GM21423 (cell line): Measurements from ENCODE around the gene PAFAH2.
"Not testable (repeated sequence)": the region's sequence is repeated elsewhere in the genome, so short reads cannot be mapped to it uniquely, and the experiment has no call there.

Experiments used
- ATAC-seq: cut with Tn5 transposase; IDR thresholded peaks from one replicate; pipeline ENCODE4 v1.9.1; 2021; ENCODE audit warnings: mild to moderate bottlenecking, moderate library complexity; ENCODE audit not compliant: unreplicated experiment

The PAFAH2 gene

GRCh38 chr1:25987951-25988350 lies 9.9 kb downstream of the PAFAH2 start:
- no peak for ATAC-seq

GRCh38 chr1:25986773-25987172 lies 11.1 kb downstream of the PAFAH2 start:
- ATAC-seq, result not testable (repeated sequence)

- ATAC-seq, result no peak
These were observed 12.2 kb downstream of the PAFAH2 start for GRCh38 chr1:25985670-25986069.

- no peak for ATAC-seq
These were observed 12.7 kb downstream of the PAFAH2 start for GRCh38 chr1:25985171-25985570.

GRCh38 chr1:25979210-25979609 lies 18.7 kb downstream of the PAFAH2 start:
- ATAC-seq, result no peak

- ATAC-seq, result no peak
These were observed 19.5 kb downstream of the PAFAH2 start for GRCh38 chr1:25978403-25978802.

GRCh38 chr1:25977801-25978200 lies 20.1 kb downstream of the PAFAH2 start:
- no peak for ATAC-seq

GRCh38 chr1:25973610-25974321 lies 24.1 kb downstream of the PAFAH2 start:
- ATAC-seq, result no peak

- no peak for ATAC-seq
These were observed 26.1 kb downstream of the PAFAH2 start for GRCh38 chr1:25971811-25972180.

GRCh38 chr1:25971066-25971810 lies 26.6 kb downstream of the PAFAH2 start:
- peak; percentile 51 for ATAC-seq

GRCh38 chr1:25967308-25967707 lies 30.6 kb downstream of the PAFAH2 start:
- ATAC-seq, result no peak

- ATAC-seq, result no peak
These were observed 38.3 kb downstream of the PAFAH2 start for GRCh38 chr1:25959611-25960010.

GRCh38 chr1:25958465-25958864 lies 39.4 kb downstream of the PAFAH2 start:
- no peak for ATAC-seq

- ATAC-seq, result no peak
These were observed 42.3 kb downstream of the PAFAH2 start for GRCh38 chr1:25955553-25955952.

GRCh38 chr1:25954282-25954938 lies 43.5 kb downstream of the PAFAH2 start:
- ATAC-seq, result no peak

- ATAC-seq, result no peak
These were observed 44.9 kb downstream of the PAFAH2 start for GRCh38 chr1:25952841-25953401.

- no peak for ATAC-seq
These were observed 49.2 kb downstream of the PAFAH2 start for GRCh38 chr1:25948641-25949040.

- no peak for ATAC-seq
These were observed 50.8 kb downstream of the PAFAH2 start for GRCh38 chr1:25947027-25947426.

GRCh38 chr1:25945761-25946160 lies 52.1 kb downstream of the PAFAH2 start:
- ATAC-seq, result no peak

GRCh38 chr1:25944986-25945385 lies 52.9 kb downstream of the PAFAH2 start:
- ATAC-seq, result no peak

GRCh38 chr1:25943511-25943910 lies 54.4 kb downstream of the PAFAH2 start:
- ATAC-seq, result not testable (repeated sequence)

GRCh38 chr1:25936947-25937346 lies 60.9 kb downstream of the PAFAH2 start:
- no peak for ATAC-seq
